ENCODE results near the gene CDH23. TPM values are rescaled to one million over a fixed set of nuclear protein-coding genes. Genes with fewer than 3 reads are reported as not detected.

Gene CDH23
- total RNA-seq, 1 experiment from 2014 or later: 2.9 TPM

- Mint-ChIP-seq H3K27ac (no peak overlapping the region), H3K4me1 (peaks cover 19% of the 10 kb centered on the region), H3K9me3 (no peaks in the 10 kb centered on the region), H3K27me3 (ENCODE audit: low read depth) (no peaks in the 10 kb centered on the region), H3K4me3 (no peak overlapping the region), H3K36me3 (no peaks in the 10 kb centered on the region)
- TF ChIP-seq ETV6 (CRISPR knock-in tag; IDR thresholded peaks at IDR 0.05): no peak
- TF ChIP-seq FOXJ3 (CRISPR knock-in tag; IDR thresholded peaks at IDR 0.05; ENCODE audit: borderline replicate concordance): no peak
- no peak for TF ChIP-seq HMGXB4 (CRISPR knock-in tag; IDR thresholded peaks at IDR 0.05)
- TF ChIP-seq MLX (CRISPR knock-in tag; IDR thresholded peaks at IDR 0.05): no peak
- no peak for TF ChIP-seq EMX1 (CRISPR knock-in tag; IDR thresholded peaks at IDR 0.05)
- no peak for TF ChIP-seq TEAD1 (CRISPR knock-in tag; IDR thresholded peaks at IDR 0.05)
- TF ChIP-seq MAX (CRISPR knock-in tag; IDR thresholded peaks at IDR 0.05): no peak
- no peak for TF ChIP-seq ZNF532 (CRISPR knock-in tag; IDR thresholded peaks at IDR 0.05; ENCODE audit: borderline replicate concordance)
- ChIA-PET POLR2A (no interaction called here), CTCF (interaction anchor here (1.7 to 3.2 kb wide), 3 partner anchors 11 to 38 kb away, joined by 5 to 22 read pairs (median 9); partner anchors contain the start of gene VSIR)
- DNase-seq (ENCODE audit: low spot score): no peak
- no peak for ATAC-seq
Observed at GRCh38 chr10:71783917-71784678, 387.4 kb downstream of the CDH23 start.

GRCh38 chr10:71784679-71785272, 388.1 kb downstream of the CDH23 start:
- ChIA-PET POLR2A (no interaction called here), CTCF (interaction anchor here (2.4 kb wide), 1 partner anchor 28 kb away, joined by 9 read pairs; no protein-coding TSS in a partner anchor)
- no peaks in the 10 kb centered on the region for H3K9me3 Mint-ChIP-seq
- H3K27me3 Mint-ChIP-seq (ENCODE audit: low read depth): no peaks in the 10 kb centered on the region
- no peak overlapping the region for H3K4me3 Mint-ChIP-seq
- no peak overlapping the region for H3K27ac Mint-ChIP-seq
- DNase-seq (ENCODE audit: low spot score) (no peak), ATAC-seq (no peak)
- H3K4me1 Mint-ChIP-seq: peaks cover 19% of the 10 kb centered on the region
- H3K36me3 Mint-ChIP-seq: no peaks in the 10 kb centered on the region
- TF ChIP-seq ETV6 (CRISPR knock-in tag; IDR thresholded peaks at IDR 0.05): no peak
- TF ChIP-seq HMGA2 (CRISPR knock-in tag; IDR thresholded peaks at IDR 0.05): no peak
- TF ChIP-seq ARID4B (CRISPR knock-in tag; IDR thresholded peaks at IDR 0.05; ENCODE audit: borderline replicate concordance): no peak
- TF ChIP-seq SMAD3 (CRISPR knock-in tag; IDR thresholded peaks at IDR 0.05; ENCODE audit: borderline replicate concordance): no peak
- TF ChIP-seq FOXJ3 (CRISPR knock-in tag; IDR thresholded peaks at IDR 0.05; ENCODE audit: borderline replicate concordance): no peak
- TF ChIP-seq CTCF (IDR thresholded peaks at IDR 0.05): no peak
- no peak for TF ChIP-seq MXD4 (CRISPR knock-in tag; IDR thresholded peaks at IDR 0.05; ENCODE audit: borderline replicate concordance)
- TF ChIP-seq USF2 (CRISPR knock-in tag; IDR thresholded peaks at IDR 0.05): no peak
- no peak for TF ChIP-seq AR (CRISPR knock-in tag; IDR thresholded peaks at IDR 0.05)

Data from WTC11 (cell line).